PC-9 (cell line): ENCODE data around the gene FOXR2. TPM values are rescaled to one million over a fixed set of nuclear protein-coding genes. Genes with fewer than 3 reads are reported as not detected.

Source experiments
- Bru-seq: library from RNA; stranded (reverse); fragments of 400-500 nt; gene quantifications from one replicate; lab custom pipeline; 2021; lab: Mats Ljungman, UMichigan
- BruChase-seq, 2 experiments: library from RNA; stranded (reverse); fragments of 400-500 nt; gene quantifications; one replicate each; lab custom pipeline; 2021; lab: Mats Ljungman, UMichigan
- BruUV-seq: library from RNA; stranded (reverse); fragments of 400-500 nt; replicated peaks from 2 replicates; lab custom pipeline; 2021; lab: Mats Ljungman, UMichigan
- CTCF ChIA-PET: fragments of 300-600 bp; sonication (Branson Sonifier 250); formaldehyde crosslinking; loops from one replicate; lab custom pipeline; 2022; ENCODE audit warnings: antibody characterized with exemption; lab: Charles Lee
- POLR2A ChIA-PET: fragments of 300-600 bp; sonication (Branson Sonifier 250); formaldehyde crosslinking; loops from one replicate; lab custom pipeline; 2022; ENCODE audit warnings: antibody characterized with exemption; ENCODE audit not compliant: unreplicated experiment; lab: Charles Lee
- DNase-seq, 2 experiments: peaks; one replicate each; pipeline versions ENCODE4 v3.0.0 to v3.0.0-alpha.2; 2015 to 2022; ENCODE audit warnings: mixed read lengths in 1 of 2
- H2AFZ ChIP-seq: fragments of 200-600 bp; sonication (generic); 2 replicates; pipeline ENCODE4 v1.8.1; 2017; ENCODE audit warnings: antibody characterized with exemption
- H3F3A ChIP-seq: fragments of 200-600 bp; sonication (generic); 2 replicates; pipeline ENCODE4 v1.8.1; 2017; ENCODE audit warnings: antibody characterized with exemption, mild to moderate bottlenecking, low read depth; ENCODE audit not compliant: insufficient read depth
- H3K27ac ChIP-seq: fragments of 200-600 bp; sonication (generic); 2 replicates; pipeline ENCODE4 v1.6.1; 2016; ENCODE audit warnings: mixed run types
- H3K27me3 ChIP-seq: fragments of 200-600 bp; sonication (generic); 2 replicates; pipeline ENCODE4 v1.6.1; 2016; ENCODE audit warnings: low read depth, mixed run types; ENCODE audit not compliant: insufficient read depth
- H3K36me3 ChIP-seq: fragments of 200-600 bp; sonication (generic); 2 replicates; pipeline ENCODE4 v1.6.1; 2016; ENCODE audit warnings: low read depth, mixed run types
- H3K4me1 ChIP-seq: fragments of 200-600 bp; sonication (generic); replicated peaks from 2 replicates; pipeline ENCODE4 v1.6.1; 2016; ENCODE audit warnings: mixed run types; ENCODE audit not compliant: insufficient read depth
- H3K4me2 ChIP-seq: fragments of 200-600 bp; sonication (generic); 2 replicates; pipeline ENCODE4 v1.6.1; 2017; ENCODE audit warnings: mixed run types
- H3K4me3 ChIP-seq: fragments of 200-600 bp; sonication (generic); 2 replicates; pipeline ENCODE4 v1.6.1; 2016; ENCODE audit warnings: mixed run types
- H3K79me2 ChIP-seq: fragments of 200-600 bp; sonication (generic); 2 replicates; pipeline ENCODE4 v1.6.1; 2017; ENCODE audit warnings: low read depth, mixed run types
- H3K9me2 ChIP-seq: fragments of 200-600 bp; sonication (generic); 2 replicates; pipeline ENCODE4 v1.8.1; 2017; ENCODE audit warnings: mild to moderate bottlenecking; ENCODE audit not compliant: insufficient read depth
- H3K9me3 ChIP-seq: fragments of 200-600 bp; sonication (generic); 2 replicates; pipeline ENCODE4 v1.8.1; 2016; ENCODE audit warnings: low read depth; ENCODE audit not compliant: insufficient read depth
- H4K20me1 ChIP-seq: fragments of 200-600 bp; sonication (generic); 2 replicates; pipeline ENCODE4 v1.8.1; 2017; ENCODE audit not compliant: insufficient read depth
- EZH2 ChIP-seq: fragments of 200-600 bp; sonication (generic); IDR thresholded peaks from 2 replicates; pipeline ENCODE4 v1.8.0; 2017; ENCODE audit warnings: antibody characterized with exemption, low read depth
- intact Hi-C: fragments of 100-400 bp; cut with micrococcal nuclease; formaldehyde crosslinking; loops from one replicate; pipeline ENCODE4 v1.10.0; 2022; ENCODE audit not compliant: unreplicated experiment
- long read RNA-seq: library from polyadenylated mRNA; stranded (forward); transcript quantifications from one replicate; pipeline ENCODE4 v2.0.0, GENCODE V29; 2022
- total RNA-seq: library from RNA; stranded (reverse); gene quantifications from 2 replicates; pipeline ENCODE4 v1.2.3, GENCODE V29; 2021
- TF ChIP-seq, protein P1 (sequence below): fragments of 200-600 bp; sonication (generic); conservative IDR thresholded peaks from 2 replicates; pipeline ENCODE4 v1.6.1; 2017; ENCODE audit warnings: mixed run types, antibody characterized with exemption, mild to moderate bottlenecking, moderate library complexity

The FOXR2 gene, protein sequence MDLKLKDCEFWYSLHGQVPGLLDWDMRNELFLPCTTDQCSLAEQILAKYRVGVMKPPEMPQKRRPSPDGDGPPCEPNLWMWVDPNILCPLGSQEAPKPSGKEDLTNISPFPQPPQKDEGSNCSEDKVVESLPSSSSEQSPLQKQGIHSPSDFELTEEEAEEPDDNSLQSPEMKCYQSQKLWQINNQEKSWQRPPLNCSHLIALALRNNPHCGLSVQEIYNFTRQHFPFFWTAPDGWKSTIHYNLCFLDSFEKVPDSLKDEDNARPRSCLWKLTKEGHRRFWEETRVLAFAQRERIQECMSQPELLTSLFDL
- total RNA-seq (not detected in 2 replicates), Bru-seq, nascent RNA (not detected), BruChase-seq, experiment 1, labeled RNA remaining after a 2-hour chase (not detected), BruChase-seq, experiment 2, labeled RNA remaining after a 6-hour chase (not detected)
- long read RNA-seq, result 0 reads

DNA sequence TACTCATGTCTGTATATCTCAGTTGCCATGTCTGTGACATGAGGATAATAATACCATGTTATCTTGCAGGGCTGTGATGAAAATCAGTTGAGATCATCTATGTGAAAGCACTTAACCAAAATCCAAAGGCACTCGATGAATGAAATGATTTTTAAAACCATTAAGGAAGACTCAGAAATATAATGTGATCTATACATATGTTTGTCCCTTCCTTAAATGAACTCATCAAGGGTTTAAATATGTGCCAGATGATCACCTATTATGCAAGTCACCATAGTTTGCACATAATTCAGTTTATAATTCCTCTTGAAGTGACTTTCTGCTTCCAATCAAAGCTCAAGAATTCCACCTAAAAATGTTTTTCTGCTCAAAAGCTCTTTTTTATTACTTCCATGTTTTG lies at the start of gene FOXR2:
Gene FOXR2, plus strand, starts transcription at position 301 of the 400 bp plus-strand sequence. CDS start 312 bp downstream, outside the sequence.
- no peaks in the 10 kb centered on the region for H3K9me2 ChIP-seq
- H3K27me3 ChIP-seq, result 0 out of 2 replicates have a peak, but pooled peaks cover 3% of the 10 kb centered on the region
- no TSS peak for BruUV-seq
- H2AFZ ChIP-seq, result no peak within 1 kb of the TSS
- CTCF ChIA-PET, result no interaction called here
- no peaks in the 10 kb centered on the region for H3K79me2 ChIP-seq
- no peak for TF ChIP-seq EZH2
- TF ChIP-seq, protein P1, sequence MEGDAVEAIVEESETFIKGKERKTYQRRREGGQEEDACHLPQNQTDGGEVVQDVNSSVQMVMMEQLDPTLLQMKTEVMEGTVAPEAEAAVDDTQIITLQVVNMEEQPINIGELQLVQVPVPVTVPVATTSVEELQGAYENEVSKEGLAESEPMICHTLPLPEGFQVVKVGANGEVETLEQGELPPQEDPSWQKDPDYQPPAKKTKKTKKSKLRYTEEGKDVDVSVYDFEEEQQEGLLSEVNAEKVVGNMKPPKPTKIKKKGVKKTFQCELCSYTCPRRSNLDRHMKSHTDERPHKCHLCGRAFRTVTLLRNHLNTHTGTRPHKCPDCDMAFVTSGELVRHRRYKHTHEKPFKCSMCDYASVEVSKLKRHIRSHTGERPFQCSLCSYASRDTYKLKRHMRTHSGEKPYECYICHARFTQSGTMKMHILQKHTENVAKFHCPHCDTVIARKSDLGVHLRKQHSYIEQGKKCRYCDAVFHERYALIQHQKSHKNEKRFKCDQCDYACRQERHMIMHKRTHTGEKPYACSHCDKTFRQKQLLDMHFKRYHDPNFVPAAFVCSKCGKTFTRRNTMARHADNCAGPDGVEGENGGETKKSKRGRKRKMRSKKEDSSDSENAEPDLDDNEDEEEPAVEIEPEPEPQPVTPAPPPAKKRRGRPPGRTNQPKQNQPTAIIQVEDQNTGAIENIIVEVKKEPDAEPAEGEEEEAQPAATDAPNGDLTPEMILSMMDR, result no peak
- no peak within 1 kb of the TSS for H3K4me3 ChIP-seq
- POLR2A ChIA-PET, result no interaction called here
- H3F3A ChIP-seq, result no peaks in the 10 kb centered on the region
- H4K20me1 ChIP-seq, result no peaks in the 10 kb centered on the region
- no peak within 1 kb of the TSS for H3K4me2 ChIP-seq
- H3K9me3 ChIP-seq, result no peaks in the 10 kb centered on the region
- no peak for DNase-seq
- H3K4me1 ChIP-seq, result no peaks in the 10 kb centered on the region
- intact Hi-C loops, result no loop called here
- no peaks in the 10 kb centered on the region for H3K36me3 ChIP-seq
- H3K27ac ChIP-seq, result no peak within 1 kb of the TSS

DNA sequence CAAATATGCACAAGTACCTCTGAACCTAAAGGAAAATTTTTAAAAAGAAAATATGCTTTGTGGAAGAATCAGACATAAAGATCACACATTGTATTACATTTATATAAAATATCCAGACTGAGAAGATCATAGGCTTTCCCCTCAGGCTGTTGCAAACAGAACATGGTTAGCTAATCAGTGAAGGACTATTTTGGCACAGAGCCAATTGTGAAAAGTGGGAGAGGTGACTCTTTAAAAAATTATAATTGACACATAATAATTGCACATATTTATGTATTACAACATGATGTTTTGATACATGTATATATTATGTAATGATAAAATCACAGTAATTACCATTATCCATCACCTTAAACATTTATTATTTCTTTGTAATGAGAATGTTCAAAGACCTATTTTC lies 44.1 kb upstream of the FOXR2 start:
- BruUV-seq, result no TSS peak
- DNase-seq, result no peak
- Histone ChIP-seq H3K27me3 (no peaks in the 10 kb centered on the region), H3K4me1 (no peaks in the 10 kb centered on the region), H2AFZ (no peak overlapping the region), H3K9me3 (no peaks in the 10 kb centered on the region), H3K4me2 (no peak overlapping the region), H3K79me2 (no peaks in the 10 kb centered on the region), H3K36me3 (no peaks in the 10 kb centered on the region), H3K9me2 (no peaks in the 10 kb centered on the region; the same call in 1 of the 2 replicates), H3K4me3 (no peak overlapping the region), H4K20me1 (no peaks in the 10 kb centered on the region), H3F3A (no peaks in the 10 kb centered on the region), H3K27ac (no peak overlapping the region)
- intact Hi-C loops, result no loop called here
- POLR2A ChIA-PET, result no interaction called here
- CTCF ChIA-PET, result no interaction called here
- TF ChIP-seq, protein P1, result no peak
- no peak for TF ChIP-seq EZH2

DNA sequence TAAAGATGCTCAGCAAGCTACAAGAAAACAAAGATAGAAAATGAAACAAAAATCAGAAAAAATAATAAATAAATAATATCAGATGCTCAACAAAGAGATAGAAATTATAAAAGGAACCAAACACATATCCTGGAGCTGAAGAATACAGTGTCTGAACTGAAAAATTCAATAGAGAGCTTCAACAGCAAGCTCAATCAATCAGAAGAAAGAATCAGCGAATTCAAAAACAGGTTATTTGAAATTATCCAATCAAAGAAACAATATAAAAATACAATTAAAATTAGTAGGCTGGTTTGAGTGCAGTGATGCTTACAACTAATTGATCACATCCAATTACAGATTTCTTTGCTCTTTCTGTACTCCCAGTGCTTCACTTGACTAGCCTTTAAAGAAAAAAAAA lies 40.8 kb upstream of the FOXR2 start:
- Histone ChIP-seq H3K9me2 (no peaks in the 10 kb centered on the region; the same call in 1 of the 2 replicates), H4K20me1 (no peaks in the 10 kb centered on the region), H3K36me3 (no peaks in the 10 kb centered on the region), H2AFZ (no peak overlapping the region), H3K4me1 (no peaks in the 10 kb centered on the region), H3K27me3 (no peaks in the 10 kb centered on the region), H3K9me3 (no peaks in the 10 kb centered on the region), H3K27ac (no peak overlapping the region), H3K4me2 (no peak overlapping the region), H3K79me2 (no peaks in the 10 kb centered on the region), H3F3A (no peaks in the 10 kb centered on the region), H3K4me3 (no peak overlapping the region)
- no peak for DNase-seq
- TF ChIP-seq, protein P1, result no peak
- TF ChIP-seq EZH2, result no peak
- no TSS peak for BruUV-seq
- intact Hi-C loops, result no loop called here
- ChIA-PET CTCF (no interaction called here), POLR2A (no interaction called here)
